Adrenal gland (tissue), 5 donors: ENCODE measurements around the gene ANO10.

Experiments
- CTCF ChIP-seq, 6 experiments: fragments of 450-650 bp in 4 of 6; fragments of 200-600 bp in 2 of 6; sonication (generic) in 1 of 6; IDR thresholded peaks; 1 replicate in 5 of 6; 2 replicates in 1 of 6; pipeline versions ENCODE4 v1.5.1 to v1.8.0; 2016 to 2021; ENCODE audit warnings: antibody characterized with exemption in 6 of 6, mild to moderate bottlenecking in 2 of 6, moderate library complexity in 1 of 6
- POLR2A ChIP-seq, 2 donors: fragments of 450-650 bp; IDR thresholded peaks; one replicate each; pipeline ENCODE4 v1.6.1; 2017; ENCODE audit warnings: antibody characterized with exemption in 2 of 2, mild to moderate bottlenecking in 2 of 2, moderate library complexity in 1 of 2
- donor health status: DM: no; HTN: no; CAD: no.

- TF ChIP-seq POLR2A (IDR thresholded peaks at IDR 0.05) (no peak), CTCF (IDR thresholded peaks at IDR 0.05) (no peak)
These were observed 268.4 kb downstream of the ANO10 start for GRCh38 chr3:43353393-43353792.
